ENCODE data around the gene ARID3A. TPM values are rescaled to one million over a fixed set of nuclear protein-coding genes. Genes with fewer than 3 reads are reported as not detected.

ARID3A gene
- total and polyA plus RNA-seq, 2 of the 4 experiments (the other 2 are of a cell fraction): 16.0 to 23.1 TPM

GRCh38 chr19:1003283-1003682, 77.4 kb downstream of the ARID3A start:
- no peak overlapping the region for H2BK5ac ChIP-seq (ENCODE audit: low read depth, low read length, poor library complexity, severe bottlenecking)
- H4K20me1 ChIP-seq (ENCODE audit: insufficient read depth, low read length): peaks cover 14% of the 10 kb centered on the region; the same call in 1 of the 2 replicates
- no peak overlapping the region for H2AK9ac ChIP-seq (replicated peaks; ENCODE audit: low read depth, low read length, poor library complexity)
- no peak overlapping the region for H4K91ac ChIP-seq (ENCODE audit: insufficient read depth, low read depth, low read length)
- no peak overlapping the region for H2AFZ ChIP-seq (replicated peaks; ENCODE audit: low read length, poor library complexity)
- no peak overlapping the region for H3K9ac ChIP-seq (ENCODE audit: low read depth, low read length)
- TF ChIP-seq ELK1 (IDR thresholded peaks at IDR 0.05; ENCODE audit: borderline replicate concordance, low read depth, low read length): no peak
- no peak for TF ChIP-seq NFE2L2 (IDR thresholded peaks at IDR 0.05; ENCODE audit: low read depth, low read length)
- no peak for TF ChIP-seq BHLHE40 (IDR thresholded peaks at IDR 0.05; ENCODE audit: low read depth, low read length)
- no peak for TF ChIP-seq CHD1 (IDR thresholded peaks at IDR 0.05; ENCODE audit: low read depth, low read length)
- no peak for TF ChIP-seq FOS (IDR thresholded peaks at IDR 0.05; ENCODE audit: low read depth, low read length)
- no peak for TF ChIP-seq RFX5 (IDR thresholded peaks at IDR 0.05; ENCODE audit: low read depth, low read length)
- TF ChIP-seq MAZ (IDR thresholded peaks at IDR 0.05; ENCODE audit: borderline replicate concordance, low read depth, low read length): no peak
- no peak for TF ChIP-seq SMC3 (IDR thresholded peaks at IDR 0.05; ENCODE audit: low read depth, low read length)
- no peak for TF ChIP-seq MXI1 (IDR thresholded peaks at IDR 0.05; ENCODE audit: borderline replicate concordance, low read depth, low read length)
- TF ChIP-seq RCOR1 (IDR thresholded peaks at IDR 0.05; ENCODE audit: insufficient replicate concordance, low read length): no peak
- TF ChIP-seq POLR2A (IDR thresholded peaks at IDR 0.05; ENCODE audit: low read depth, low read length): no peak
- H3K4ac ChIP-seq (ENCODE audit: low read depth, low read length): no peak overlapping the region
- no peak overlapping the region for H3K18ac ChIP-seq (ENCODE audit: low read depth, low read length)
- H4K5ac ChIP-seq (ENCODE audit: low read depth, low read length): no peak overlapping the region
- no peak overlapping the region for H2BK120ac ChIP-seq (ENCODE audit: low read depth, low read length)
- H3K9me3 ChIP-seq (ENCODE audit: control insufficient read depth, insufficient read depth, low read length): no peaks in the 10 kb centered on the region
- no peak overlapping the region for H3K4me3 ChIP-seq (ENCODE audit: insufficient read depth, low read depth, low read length)
- no peak for DNase-seq
- no peak overlapping the region for H4K8ac ChIP-seq (ENCODE audit: low read depth in 2 of 2, low read length in 2 of 2)
- H3K9me1 ChIP-seq (ENCODE audit: insufficient read depth, low read length): no peaks in the 10 kb centered on the region
- no peak overlapping the region for H2BK20ac ChIP-seq (ENCODE audit: low read depth, low read length)
- intact Hi-C loops (cut with micrococcal nuclease): no loop called here
- H3K14ac ChIP-seq (replicated peaks; ENCODE audit: low read depth, low read length): no peak overlapping the region
- no peak overlapping the region for H3K4me2 ChIP-seq (ENCODE audit: low read depth, low read length)
- H3K27ac ChIP-seq (ENCODE audit: insufficient read depth, low read length): no peak overlapping the region
- peaks cover 21% of the 10 kb centered on the region for H3K27me3 ChIP-seq (ENCODE audit: control insufficient read depth, insufficient read depth, low read length)
- H3K36me3 ChIP-seq (ENCODE audit: control insufficient read depth, insufficient read depth, low read length): no peaks in the 10 kb centered on the region
- dilution Hi-C loops (cut with HindIII; ENCODE audit: low sequenced_read_pairs, unreplicated experiment): no loop called here
- POLR2A ChIA-PET (ENCODE audit: unreplicated experiment): no interaction called here
- H3K56ac ChIP-seq (ENCODE audit: extremely low read depth, insufficient read depth, low read length): no peak overlapping the region
- no peak overlapping the region for H2BK15ac ChIP-seq (ENCODE audit: low read depth, low read length)
- H3K23ac ChIP-seq (ENCODE audit: low read depth, low read length): no peak overlapping the region
- CTCF ChIA-PET: interaction anchor here (0.6 kb wide), 1 partner anchor 147 kb away, joined by 4 read pairs; no protein-coding TSS in a partner anchor
- in situ Hi-C loops (cut with MboI; ENCODE audit: low sequenced_read_pairs): no loop called here
- 89% methylated on average over 32 of the region's 37 CpGs; no CpG with 5 or more reads in 1 of the 2 experiments for WGBS, 2 experiments (ENCODE audit: extremely low coverage in 2 of 2, insufficient read length in 1 of 2)
- no peak overlapping the region for H2AK5ac ChIP-seq (ENCODE audit: low read depth, low read length)
- BruUV-seq (replicated peaks): no TSS peak
- H3K4me1 ChIP-seq (ENCODE audit: control insufficient read depth, insufficient read depth, low read length): peaks cover under 1% of the 10 kb centered on the region; the same call in 1 of the 2 replicates
- peaks cover 0 to 5% of the 10 kb centered on the region in 2 experiments; a peak in 2 of 4 replicates for H3K79me1 ChIP-seq (ENCODE audit: low read depth in 1 of 2, low read length in 2 of 2)
- no peak for ATAC-seq (ENCODE audit: low read depth)

All from IMR-90 (cell line).